HG03354 (cell line): ENCODE measurements around the gene NHSL2.
A peak's percentile ranks its signal among the peaks of the same experiment; 100 is the strongest.

Experiments
- ATAC-seq: cut with Tn5 transposase; IDR thresholded peaks from one replicate; pipeline ENCODE4 v1.9.1; 2021; ENCODE audit warnings: mild to moderate bottlenecking; ENCODE audit not compliant: unreplicated experiment, poor library complexity, severe bottlenecking

Gene NHSL2

GRCh38 chrX:72100051-72100755, 189.6 kb downstream of the NHSL2 start:
- peak; percentile 4 for ATAC-seq

- peak; percentile 77 for ATAC-seq
Measured at GRCh38 chrX:72100824-72101351, 190.2 kb downstream of the NHSL2 start.

- ATAC-seq: no peak
Measured at GRCh38 chrX:72101597-72102037, 191.0 kb downstream of the NHSL2 start.

- no peak for ATAC-seq
Measured at GRCh38 chrX:72102126-72102525, 191.5 kb downstream of the NHSL2 start.

- ATAC-seq: no peak
Measured at GRCh38 chrX:72102760-72103159, 192.1 kb downstream of the NHSL2 start.

- peak; percentile 55 for ATAC-seq
Measured at GRCh38 chrX:72105436-72105835, 194.8 kb downstream of the NHSL2 start.

GRCh38 chrX:72107320-72107719, 196.7 kb downstream of the NHSL2 start:
- ATAC-seq: no peak

- no peak for ATAC-seq
Measured at GRCh38 chrX:72107841-72108595, 197.4 kb downstream of the NHSL2 start.

GRCh38 chrX:72108666-72109065, 198.0 kb downstream of the NHSL2 start:
- ATAC-seq: no peak

GRCh38 chrX:72110051-72110875, 199.6 kb downstream of the NHSL2 start:
- no peak for ATAC-seq

- ATAC-seq: no peak
Measured at GRCh38 chrX:72110876-72111708, 200.4 kb downstream of the NHSL2 start.

- no peak for ATAC-seq
Measured at GRCh38 chrX:72113461-72113860, 202.8 kb downstream of the NHSL2 start.

GRCh38 chrX:72114306-72114705, 203.7 kb downstream of the NHSL2 start:
- no peak for ATAC-seq

- ATAC-seq: no peak
Measured at GRCh38 chrX:72114807-72115206, 204.2 kb downstream of the NHSL2 start.

- ATAC-seq: no peak
Measured at GRCh38 chrX:72115380-72115779, 204.7 kb downstream of the NHSL2 start.

- ATAC-seq: no peak
Measured at GRCh38 chrX:72117636-72118210, 207.1 kb downstream of the NHSL2 start.

- no peak for ATAC-seq
Measured at GRCh38 chrX:72120837-72121236, 210.2 kb downstream of the NHSL2 start.

- ATAC-seq: no peak
Measured at GRCh38 chrX:72121383-72121782, 210.7 kb downstream of the NHSL2 start.
